IMR-90 (cell line): ENCODE data around the gene AK1. TPM values are rescaled to one million over a fixed set of nuclear protein-coding genes. Genes with fewer than 3 reads are reported as not detected.

Source experiments
- ATAC-seq: fragments of 200-7000 bp; cut with Tn5 transposase; 2 replicates; pipeline ENCODE4 v1.9.1; 2020; ENCODE audit warnings: low read depth, mild to moderate bottlenecking, moderate library complexity
- BruUV-seq: library from RNA; stranded (reverse); fragments of 400-500 nt; replicated peaks from 2 replicates; lab custom pipeline; 2021; lab: Mats Ljungman, UMichigan
- CTCF ChIA-PET: fragments of 300-600 bp; formaldehyde crosslinking; extraction: SDS; loops from one replicate; lab custom pipeline; 2021; ENCODE audit warnings: antibody characterized with exemption; lab: Yijun Ruan, JAX
- POLR2A ChIA-PET: fragments of 300-600 bp; sonication (Branson Sonifier 250); formaldehyde crosslinking; loops from one replicate; lab custom pipeline; 2022; ENCODE audit warnings: antibody characterized with exemption; ENCODE audit not compliant: unreplicated experiment; lab: Charles Lee
- DNase-seq: peaks from one replicate; pipeline ENCODE4 v3.0.0; 2013
- H2AFZ ChIP-seq: replicated peaks from 2 replicates; pipeline ENCODE3; 2013; ENCODE audit warnings: low read length, mild to moderate bottlenecking; ENCODE audit not compliant: poor library complexity
- H2AK5ac ChIP-seq: 2 replicates; pipeline ENCODE4 v1.6.1; 2013; ENCODE audit warnings: low read depth, low read length, inconsistent platforms
- H2AK9ac ChIP-seq: replicated peaks from 2 replicates; pipeline ENCODE3; 2013; ENCODE audit warnings: mild to moderate bottlenecking, low read depth, low read length, moderate library complexity; ENCODE audit not compliant: poor library complexity
- H2BK120ac ChIP-seq: 2 replicates; pipeline ENCODE4 v1.6.1; 2013; ENCODE audit warnings: low read depth, low read length, inconsistent platforms
- H2BK15ac ChIP-seq: 3 replicates; pipeline ENCODE4 v1.6.1; 2013; ENCODE audit warnings: low read depth, low read length, inconsistent platforms
- H2BK20ac ChIP-seq: 2 replicates; pipeline ENCODE4 v1.6.1; 2013; ENCODE audit warnings: low read depth, mild to moderate bottlenecking, inconsistent platforms, low read length, moderate library complexity
- H2BK5ac ChIP-seq: 2 replicates; pipeline ENCODE4 v1.6.1; 2013; ENCODE audit warnings: mild to moderate bottlenecking, low read depth, low read length, inconsistent platforms; ENCODE audit not compliant: poor library complexity, severe bottlenecking
- H3K14ac ChIP-seq: replicated peaks from 2 replicates; pipeline ENCODE4 v1.6.1; 2013; ENCODE audit warnings: low read depth, low read length, inconsistent platforms
- H3K18ac ChIP-seq: 2 replicates; pipeline ENCODE4 v1.6.1; 2013; ENCODE audit warnings: low read depth, low read length, control low read depth
- H3K23ac ChIP-seq: 2 replicates; pipeline ENCODE4 v1.6.1; 2013; ENCODE audit warnings: low read depth, low read length, inconsistent platforms
- H3K27ac ChIP-seq: 2 replicates; pipeline ENCODE4 v1.5.1; 2013; ENCODE audit warnings: mild to moderate bottlenecking, control low read depth, low read length; ENCODE audit not compliant: insufficient read depth
- H3K27me3 ChIP-seq: 2 replicates; pipeline ENCODE4 v1.6.1; 2013; ENCODE audit warnings: low read length; ENCODE audit not compliant: control insufficient read depth, insufficient read depth
- H3K36me3 ChIP-seq: 2 replicates; pipeline ENCODE4 v1.6.1; 2013; ENCODE audit warnings: low read length, mixed read lengths; ENCODE audit not compliant: control insufficient read depth, insufficient read depth
- H3K4ac ChIP-seq: 2 replicates; pipeline ENCODE4 v1.6.1; 2013; ENCODE audit warnings: low read depth, low read length, inconsistent platforms
- H3K4me1 ChIP-seq: 2 replicates; pipeline ENCODE4 v1.6.1; 2013; ENCODE audit warnings: low read length, mixed read lengths; ENCODE audit not compliant: control insufficient read depth, insufficient read depth
- H3K4me2 ChIP-seq: 2 replicates; pipeline ENCODE4 v1.6.1; 2013; ENCODE audit warnings: low read depth, mild to moderate bottlenecking, control low read depth, low read length, moderate library complexity
- H3K4me3 ChIP-seq: 2 replicates; pipeline ENCODE4 v1.5.1; 2013; ENCODE audit warnings: low read depth, mild to moderate bottlenecking, control low read depth, low read length, moderate library complexity; ENCODE audit not compliant: insufficient read depth
- H3K56ac ChIP-seq: 2 replicates; pipeline ENCODE4 v1.6.1; 2013; ENCODE audit warnings: low read length, inconsistent platforms; ENCODE audit not compliant: insufficient read depth; ENCODE audit errors: extremely low read depth
- H3K79me1 ChIP-seq, 2 experiments: 2 replicates each; pipeline ENCODE4 v1.6.1; 2013; ENCODE audit warnings: low read length in 2 of 2, inconsistent platforms in 1 of 2, low read depth in 1 of 2
- H3K9ac ChIP-seq: 2 replicates; pipeline ENCODE4 v1.6.1; 2013; ENCODE audit warnings: low read depth, low read length, control low read depth
- H3K9me1 ChIP-seq: 2 replicates; pipeline ENCODE4 v1.6.1; 2013; ENCODE audit warnings: low read length, inconsistent platforms; ENCODE audit not compliant: insufficient read depth
- H3K9me3 ChIP-seq: 2 replicates; pipeline ENCODE4 v1.6.1; 2013; ENCODE audit warnings: low read length; ENCODE audit not compliant: control insufficient read depth, insufficient read depth
- H4K20me1 ChIP-seq: 2 replicates; pipeline ENCODE4 v1.6.1; 2013; ENCODE audit warnings: low read length, inconsistent platforms; ENCODE audit not compliant: insufficient read depth
- H4K5ac ChIP-seq: 2 replicates; pipeline ENCODE4 v1.6.1; 2013; ENCODE audit warnings: mild to moderate bottlenecking, low read depth, low read length, control low read depth
- H4K8ac ChIP-seq, 2 experiments: 2 replicates each; pipeline ENCODE4 v1.6.1; 2013; ENCODE audit warnings: low read depth in 2 of 2, low read length in 2 of 2, control low read depth in 1 of 2, inconsistent platforms in 1 of 2
- H4K91ac ChIP-seq: 2 replicates; pipeline ENCODE4 v1.6.1; 2013; ENCODE audit warnings: low read depth, low read length, inconsistent platforms; ENCODE audit not compliant: insufficient read depth
- BHLHE40 ChIP-seq: fragments of 150-350 bp; IDR thresholded peaks from 2 replicates; pipeline ENCODE4 v1.6.1; 2016; ENCODE audit warnings: mild to moderate bottlenecking, low read depth, low read length
- CEBPB ChIP-seq: IDR thresholded peaks from 2 replicates; pipeline ENCODE4 v1.6.1; 2012; ENCODE audit warnings: low read depth, low read length, improper control_type of control experiment
- CHD1 ChIP-seq: IDR thresholded peaks from 2 replicates; pipeline ENCODE4 v1.6.1; 2012; ENCODE audit warnings: low read depth, low read length, improper control_type of control experiment
- FOS ChIP-seq: fragments of 150-350 bp; IDR thresholded peaks from 2 replicates; pipeline ENCODE4 v1.6.1; 2016; ENCODE audit warnings: low read depth, low read length
- MAZ ChIP-seq: IDR thresholded peaks from 2 replicates; pipeline ENCODE4 v1.6.1; 2012; ENCODE audit warnings: low read depth, mild to moderate bottlenecking, low read length, improper control_type of control experiment, moderate library complexity, borderline replicate concordance
- MXI1 ChIP-seq: IDR thresholded peaks from 2 replicates; pipeline ENCODE4 v1.6.1; 2012; ENCODE audit warnings: low read depth, mild to moderate bottlenecking, low read length, moderate library complexity, borderline replicate concordance
- NFE2L2 ChIP-seq: fragments of 150-350 bp; IDR thresholded peaks from 2 replicates; pipeline ENCODE4 v1.6.1; 2016; ENCODE audit warnings: low read depth, mild to moderate bottlenecking, low read length
- POLR2A ChIP-seq: IDR thresholded peaks from 2 replicates; pipeline ENCODE4 v1.6.1; 2012; ENCODE audit warnings: mild to moderate bottlenecking, low read depth, low read length
- RAD21 ChIP-seq: IDR thresholded peaks from 2 replicates; pipeline ENCODE4 v1.6.1; 2012; ENCODE audit warnings: low read length, improper control_type of control experiment
- RCOR1 ChIP-seq: IDR thresholded peaks from 2 replicates; pipeline ENCODE4 v1.6.1; 2012; ENCODE audit warnings: mild to moderate bottlenecking, low read length, improper control_type of control experiment; ENCODE audit not compliant: insufficient replicate concordance
- RFX5 ChIP-seq: IDR thresholded peaks from 2 replicates; pipeline ENCODE4 v1.8.0; 2012; ENCODE audit warnings: low read depth, mild to moderate bottlenecking, low read length, moderate library complexity
- SMC3 ChIP-seq: fragments of 150-350 bp; IDR thresholded peaks from 2 replicates; pipeline ENCODE4 v1.6.1; 2016; ENCODE audit warnings: low read depth, mild to moderate bottlenecking, antibody characterized with exemption, low read length, moderate library complexity
- USF2 ChIP-seq: fragments of 150-350 bp; IDR thresholded peaks from 2 replicates; pipeline ENCODE4 v1.6.1; 2017; ENCODE audit warnings: mild to moderate bottlenecking, antibody characterized with exemption, low read length, low read depth
- whole genome bisulfite sequencing, 2 experiments: methylation state at CpG; one replicate each; pipeline versions ENCODE4 v1.1.5 to v1.1.7; 2013; ENCODE audit warnings: missing lambda C conversion rate in 2 of 2; ENCODE audit not compliant: insufficient read length in 1 of 2; ENCODE audit errors: extremely low coverage in 2 of 2; 5-methylcytosine and 5-hydroxymethylcytosine counted together
- dilution Hi-C: fragments of 300-500 bp; cut with HindIII; formaldehyde crosslinking; loops from one replicate; pipeline ENCODE4 v1.14.3; 2018; ENCODE audit warnings: low sequenced_read_pairs; ENCODE audit not compliant: unreplicated experiment
- in situ Hi-C: fragments of 300-500 bp; cut with MboI; formaldehyde crosslinking; loops from 3 replicates; pipeline ENCODE4 v1.14.3; 2019; ENCODE audit warnings: low sequenced_read_pairs, inconsistent platforms, mixed read lengths
- intact Hi-C: fragments of 100-400 bp; cut with micrococcal nuclease; formaldehyde crosslinking; loops from 2 replicates; pipeline ENCODE4 v1.10.0; 2022
- polyA plus RNA-seq, 3 experiments: library from polyadenylated mRNA; depleted of rRNA; stranded (reverse); fragments of >200 nt; gene quantifications; 2 replicates each; pipeline ENCODE4 v1.2.3, GENCODE V29; 2012; ENCODE audit warnings: low replicate concordance in 1 of 3
- total RNA-seq: library from RNA; depleted of rRNA; stranded (reverse); fragments of >200 nt; gene quantifications from 2 replicates; pipeline ENCODE4 v1.2.3, GENCODE V29; 2012
- TF ChIP-seq, protein P1 (sequence below): conservative IDR thresholded peaks from 2 replicates; pipeline ENCODE4 v1.5.1; 2012; ENCODE audit warnings: mild to moderate bottlenecking, low read depth, low read length, improper control_type of control experiment
- TF ChIP-seq, protein P2 (sequence below): fragments of 150-350 bp; IDR thresholded peaks from 2 replicates; pipeline ENCODE4 v1.6.1; 2016; ENCODE audit warnings: low read depth, mild to moderate bottlenecking, low read length, moderate library complexity, borderline replicate concordance

Gene AK1
- total and polyA plus RNA-seq, 2 of the 4 experiments (the other 2 are of a cell fraction), result 44.8 to 119 TPM

DNA sequence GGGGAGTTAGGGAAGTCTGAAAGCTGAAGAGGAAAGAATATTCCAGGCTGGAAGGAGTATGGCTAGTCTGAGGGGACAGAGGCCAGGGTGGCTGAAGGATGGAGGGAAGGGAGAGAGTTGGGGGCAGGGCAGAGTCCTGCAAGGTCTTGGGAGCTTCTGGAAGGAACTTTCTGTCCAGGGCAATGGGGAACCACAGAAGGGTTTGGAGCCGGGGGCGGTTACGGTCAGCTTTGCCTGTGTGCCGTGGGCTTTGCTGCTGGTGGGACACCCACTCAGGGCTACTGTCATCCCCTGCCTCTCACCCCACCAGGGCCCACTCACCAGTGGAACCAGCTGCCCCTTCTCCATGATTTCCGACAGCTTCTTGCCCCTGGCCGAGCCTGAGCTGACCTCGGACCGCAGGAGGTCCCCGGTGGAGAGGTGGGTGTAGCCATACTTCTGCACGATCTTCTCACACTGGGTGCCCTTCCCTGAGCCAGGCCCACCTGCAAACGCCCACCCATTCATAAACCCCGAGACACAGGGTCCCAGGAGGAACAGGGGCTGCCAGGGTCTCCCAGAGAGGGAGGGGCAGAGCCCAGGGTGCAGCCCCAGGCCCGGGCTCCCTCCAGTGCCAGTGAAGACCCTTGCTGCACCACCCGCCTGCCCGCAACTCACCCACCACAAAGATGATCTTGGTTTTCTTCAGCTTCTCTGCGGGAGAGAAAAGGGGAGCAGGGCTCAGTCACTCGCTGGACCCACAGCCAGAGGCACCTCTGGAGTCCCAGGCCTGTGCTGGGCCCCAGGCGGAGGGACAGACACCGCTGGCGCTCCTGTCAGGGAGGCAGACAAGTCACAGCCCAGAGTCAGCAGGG is 4.9 kb downstream of the AK1 start:
- H3K36me3 ChIP-seq, result peaks cover 30% of the 10 kb centered on the region
- in situ Hi-C loops, result no loop called here
- TF ChIP-seq MXI1 (no peak), CHD1 (no peak), FOS (no peak), RFX5 (no peak), SMC3 (no peak), CEBPB (no peak), NFE2L2 (no peak), POLR2A (no peak), BHLHE40 (no peak), RAD21 (no peak), USF2 (no peak), MAZ (no peak), RCOR1 (no peak)
- TF ChIP-seq, protein P1, sequence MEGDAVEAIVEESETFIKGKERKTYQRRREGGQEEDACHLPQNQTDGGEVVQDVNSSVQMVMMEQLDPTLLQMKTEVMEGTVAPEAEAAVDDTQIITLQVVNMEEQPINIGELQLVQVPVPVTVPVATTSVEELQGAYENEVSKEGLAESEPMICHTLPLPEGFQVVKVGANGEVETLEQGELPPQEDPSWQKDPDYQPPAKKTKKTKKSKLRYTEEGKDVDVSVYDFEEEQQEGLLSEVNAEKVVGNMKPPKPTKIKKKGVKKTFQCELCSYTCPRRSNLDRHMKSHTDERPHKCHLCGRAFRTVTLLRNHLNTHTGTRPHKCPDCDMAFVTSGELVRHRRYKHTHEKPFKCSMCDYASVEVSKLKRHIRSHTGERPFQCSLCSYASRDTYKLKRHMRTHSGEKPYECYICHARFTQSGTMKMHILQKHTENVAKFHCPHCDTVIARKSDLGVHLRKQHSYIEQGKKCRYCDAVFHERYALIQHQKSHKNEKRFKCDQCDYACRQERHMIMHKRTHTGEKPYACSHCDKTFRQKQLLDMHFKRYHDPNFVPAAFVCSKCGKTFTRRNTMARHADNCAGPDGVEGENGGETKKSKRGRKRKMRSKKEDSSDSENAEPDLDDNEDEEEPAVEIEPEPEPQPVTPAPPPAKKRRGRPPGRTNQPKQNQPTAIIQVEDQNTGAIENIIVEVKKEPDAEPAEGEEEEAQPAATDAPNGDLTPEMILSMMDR, result no peak
- TF ChIP-seq, protein P2, sequence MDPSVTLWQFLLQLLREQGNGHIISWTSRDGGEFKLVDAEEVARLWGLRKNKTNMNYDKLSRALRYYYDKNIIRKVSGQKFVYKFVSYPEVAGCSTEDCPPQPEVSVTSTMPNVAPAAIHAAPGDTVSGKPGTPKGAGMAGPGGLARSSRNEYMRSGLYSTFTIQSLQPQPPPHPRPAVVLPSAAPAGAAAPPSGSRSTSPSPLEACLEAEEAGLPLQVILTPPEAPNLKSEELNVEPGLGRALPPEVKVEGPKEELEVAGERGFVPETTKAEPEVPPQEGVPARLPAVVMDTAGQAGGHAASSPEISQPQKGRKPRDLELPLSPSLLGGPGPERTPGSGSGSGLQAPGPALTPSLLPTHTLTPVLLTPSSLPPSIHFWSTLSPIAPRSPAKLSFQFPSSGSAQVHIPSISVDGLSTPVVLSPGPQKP, result no peak

More for the DNA sequence above, 4.9 kb downstream of the AK1 start:
- peaks cover 21% of the 10 kb centered on the region for H3K4me1 ChIP-seq
- H2AK9ac ChIP-seq, result peak overlapping the region; percentile 33
- ChIA-PET POLR2A (interaction anchor here (1.0 kb wide), 1 partner anchor 87 kb away, joined by 3 read pairs; the partner anchor contains the start of gene CDK9), CTCF (no interaction called here)
- no peak overlapping the region for H3K56ac ChIP-seq
- 0 out of 2 replicates have a peak, but pooled peaks cover 6% of the 10 kb centered on the region for H4K20me1 ChIP-seq
- dilution Hi-C loops, result no loop called here
- H2BK5ac ChIP-seq, result no peak overlapping the region
- no peak overlapping the region for H2BK120ac ChIP-seq
- no peak overlapping the region for H3K23ac ChIP-seq
- H3K4me2 ChIP-seq, result no peak overlapping the region
- no peak overlapping the region for H2BK20ac ChIP-seq
- H3K79me1 ChIP-seq, result peaks cover 20 to 31% of the 10 kb centered on the region in 2 experiments; a peak in 3 of 4 replicates
- no peak overlapping the region for H3K27ac ChIP-seq
- H4K8ac ChIP-seq, result no peak overlapping the region
- intact Hi-C loops, result no loop called here
- 88% methylated on average over 2 of the region's 20 CpGs; no CpG with 5 or more reads in 1 of the 2 experiments for WGBS, 2 experiments
- no peak overlapping the region for H2AK5ac ChIP-seq
- no peaks in the 10 kb centered on the region for H3K27me3 ChIP-seq
- H3K18ac ChIP-seq, result no peak overlapping the region
- no peak overlapping the region for H2BK15ac ChIP-seq
- DNase-seq (no peak), ATAC-seq (no peak)
- H3K4me3 ChIP-seq, result no peak overlapping the region
- no peak overlapping the region for H4K91ac ChIP-seq
- no peak overlapping the region for H2AFZ ChIP-seq
- no peaks in the 10 kb centered on the region for H3K9me1 ChIP-seq
- no TSS peak for BruUV-seq
- no peak overlapping the region for H4K5ac ChIP-seq
- H3K14ac ChIP-seq, result no peak overlapping the region
- H3K9ac ChIP-seq, result no peak overlapping the region
- no peak overlapping the region for H3K4ac ChIP-seq
- no peaks in the 10 kb centered on the region for H3K9me3 ChIP-seq
